Esophagus muscularis mucosa (tissue), 3 donors: ENCODE data around the gene PLA2G4B.

Source experiments
- POLR2A ChIP-seq: fragments of 450-650 bp; IDR thresholded peaks from one replicate; pipeline ENCODE4 v1.6.1; 2017; ENCODE audit warnings: antibody characterized with exemption, moderate library complexity, mild to moderate bottlenecking, low read depth
- TF ChIP-seq, protein P1 (sequence below), 3 experiments: fragments of 200-600 bp in 2 of 3; fragments of 450-650 bp in 1 of 3; sonication (generic) in 2 of 3; IDR thresholded peaks; one replicate each; pipeline ENCODE4 v1.5.1; 2017 to 2019; ENCODE audit warnings: antibody characterized with exemption in 3 of 3, mild to moderate bottlenecking in 2 of 3, moderate library complexity in 1 of 3

- TF ChIP-seq, protein P1, sequence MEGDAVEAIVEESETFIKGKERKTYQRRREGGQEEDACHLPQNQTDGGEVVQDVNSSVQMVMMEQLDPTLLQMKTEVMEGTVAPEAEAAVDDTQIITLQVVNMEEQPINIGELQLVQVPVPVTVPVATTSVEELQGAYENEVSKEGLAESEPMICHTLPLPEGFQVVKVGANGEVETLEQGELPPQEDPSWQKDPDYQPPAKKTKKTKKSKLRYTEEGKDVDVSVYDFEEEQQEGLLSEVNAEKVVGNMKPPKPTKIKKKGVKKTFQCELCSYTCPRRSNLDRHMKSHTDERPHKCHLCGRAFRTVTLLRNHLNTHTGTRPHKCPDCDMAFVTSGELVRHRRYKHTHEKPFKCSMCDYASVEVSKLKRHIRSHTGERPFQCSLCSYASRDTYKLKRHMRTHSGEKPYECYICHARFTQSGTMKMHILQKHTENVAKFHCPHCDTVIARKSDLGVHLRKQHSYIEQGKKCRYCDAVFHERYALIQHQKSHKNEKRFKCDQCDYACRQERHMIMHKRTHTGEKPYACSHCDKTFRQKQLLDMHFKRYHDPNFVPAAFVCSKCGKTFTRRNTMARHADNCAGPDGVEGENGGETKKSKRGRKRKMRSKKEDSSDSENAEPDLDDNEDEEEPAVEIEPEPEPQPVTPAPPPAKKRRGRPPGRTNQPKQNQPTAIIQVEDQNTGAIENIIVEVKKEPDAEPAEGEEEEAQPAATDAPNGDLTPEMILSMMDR (IDR thresholded peaks at IDR 0.05) = no peak
- TF ChIP-seq POLR2A = no peak
Measured at GRCh38 chr15:41876689-41877088, 38.0 kb downstream of the PLA2G4B start.
